BE2C (cell line): ENCODE measurements around the gene ENOX1.
"Not testable (repeated sequence)": the region's sequence is repeated elsewhere in the genome, so short reads cannot be mapped to it uniquely, and the experiment has no call there.

Source experiments
- DNase-seq: peaks from one replicate; pipeline ENCODE4 v3.0.0-alpha.2; 2020
- H3K27me3 ChIP-seq: fragments of 250-450 bp; sonication (Bioruptor Pico); 2 replicates; pipeline ENCODE4 v1.5.1; 2020; ENCODE audit warnings: mild to moderate bottlenecking
- H3K36me3 ChIP-seq: fragments of 250-450 bp; sonication (Bioruptor Pico); 2 replicates; pipeline ENCODE4 v1.5.1; 2020; ENCODE audit warnings: mild to moderate bottlenecking
- H3K4me1 ChIP-seq: fragments of 250-450 bp; sonication (Bioruptor Pico); 2 replicates; pipeline ENCODE4 v1.5.1; 2020
- H3K4me3 ChIP-seq: 2 replicates; pipeline ENCODE4 v1.5.1; 2011; ENCODE audit warnings: low read depth, low read length
- H3K9me3 ChIP-seq: fragments of 250-450 bp; sonication (Bioruptor Pico); 2 replicates; pipeline ENCODE4 v1.5.1; 2020
- TF ChIP-seq, protein P1 (sequence below): IDR thresholded peaks from 2 replicates; pipeline ENCODE4 v1.5.1; 2012; ENCODE audit warnings: mild to moderate bottlenecking, low read depth, low read length

The ENOX1 gene

DNA sequence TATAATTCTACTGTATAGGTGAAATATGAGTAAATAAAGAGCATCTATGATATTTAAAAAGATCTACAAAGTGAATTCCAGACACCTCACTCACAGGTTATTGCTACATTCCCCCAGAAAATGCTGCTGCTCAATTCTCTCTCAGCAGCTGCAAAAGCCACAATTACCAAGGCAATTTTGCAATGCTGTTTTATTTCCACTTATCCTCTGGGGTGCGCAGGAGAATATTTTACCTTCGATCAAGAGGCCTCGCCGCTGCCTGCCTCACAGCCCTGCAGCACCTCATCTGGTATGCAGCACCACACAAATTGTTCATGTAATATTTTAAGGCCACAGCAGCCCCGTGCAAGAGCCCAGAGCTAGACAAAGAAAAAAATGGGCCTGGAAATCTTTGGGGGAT is 430.2 kb downstream of the ENOX1 start:
- DNase-seq: no peak
- Histone ChIP-seq H3K27me3 (no peaks in the 10 kb centered on the region), H3K4me3 (no peak overlapping the region), H3K4me1 (peaks cover 23% of the 10 kb centered on the region), H3K9me3 (no peaks in the 10 kb centered on the region), H3K36me3 (no peaks in the 10 kb centered on the region)
- TF ChIP-seq, protein P1, sequence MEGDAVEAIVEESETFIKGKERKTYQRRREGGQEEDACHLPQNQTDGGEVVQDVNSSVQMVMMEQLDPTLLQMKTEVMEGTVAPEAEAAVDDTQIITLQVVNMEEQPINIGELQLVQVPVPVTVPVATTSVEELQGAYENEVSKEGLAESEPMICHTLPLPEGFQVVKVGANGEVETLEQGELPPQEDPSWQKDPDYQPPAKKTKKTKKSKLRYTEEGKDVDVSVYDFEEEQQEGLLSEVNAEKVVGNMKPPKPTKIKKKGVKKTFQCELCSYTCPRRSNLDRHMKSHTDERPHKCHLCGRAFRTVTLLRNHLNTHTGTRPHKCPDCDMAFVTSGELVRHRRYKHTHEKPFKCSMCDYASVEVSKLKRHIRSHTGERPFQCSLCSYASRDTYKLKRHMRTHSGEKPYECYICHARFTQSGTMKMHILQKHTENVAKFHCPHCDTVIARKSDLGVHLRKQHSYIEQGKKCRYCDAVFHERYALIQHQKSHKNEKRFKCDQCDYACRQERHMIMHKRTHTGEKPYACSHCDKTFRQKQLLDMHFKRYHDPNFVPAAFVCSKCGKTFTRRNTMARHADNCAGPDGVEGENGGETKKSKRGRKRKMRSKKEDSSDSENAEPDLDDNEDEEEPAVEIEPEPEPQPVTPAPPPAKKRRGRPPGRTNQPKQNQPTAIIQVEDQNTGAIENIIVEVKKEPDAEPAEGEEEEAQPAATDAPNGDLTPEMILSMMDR: no peak

GRCh38 chr13:43355774-43356173 is 431.0 kb downstream of the ENOX1 start:
- no peaks in the 10 kb centered on the region for H3K9me3 ChIP-seq
- TF ChIP-seq, protein P1: no peak
- no peak for DNase-seq
- H3K4me3 ChIP-seq: no peak overlapping the region
- no peaks in the 10 kb centered on the region for H3K36me3 ChIP-seq
- peaks cover 17% of the 10 kb centered on the region for H3K4me1 ChIP-seq
- no peaks in the 10 kb centered on the region for H3K27me3 ChIP-seq

DNA sequence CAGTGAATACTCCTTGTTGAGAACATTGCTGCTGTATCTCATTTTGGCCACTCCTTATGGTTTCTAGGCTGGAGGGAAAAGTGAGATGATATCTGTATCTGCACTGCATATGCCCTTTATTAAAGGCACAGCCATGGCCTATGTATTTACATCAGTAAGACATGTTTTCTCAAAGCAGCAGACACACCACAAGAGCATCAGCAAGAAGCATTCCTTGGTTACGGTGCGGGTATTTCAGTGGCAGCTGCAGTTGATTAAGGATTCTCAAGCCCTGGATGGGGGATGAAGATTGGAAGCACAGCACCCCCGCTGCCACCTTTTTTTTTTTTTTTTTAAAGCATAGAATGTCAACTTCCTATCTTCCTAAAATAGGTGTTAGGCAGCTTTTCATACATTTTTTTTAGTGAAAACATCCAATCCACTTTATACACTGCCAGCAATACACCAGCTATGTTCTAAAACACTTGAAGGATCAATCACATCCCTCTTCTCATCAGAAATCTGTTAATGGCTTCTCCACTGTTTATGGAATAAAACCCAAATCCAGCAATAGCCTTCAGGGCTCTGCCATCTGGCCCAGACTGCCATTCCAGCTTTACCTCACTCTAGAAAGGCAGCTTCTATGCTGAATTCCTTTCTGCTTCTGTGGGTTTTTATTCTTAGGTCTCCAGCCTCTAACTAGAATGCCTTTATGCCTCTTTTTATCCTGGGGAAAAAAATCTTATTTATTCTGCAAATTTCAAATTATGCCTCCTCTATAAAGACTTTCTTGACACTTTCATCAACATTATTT is 432.4 kb downstream of the ENOX1 start:
- TF ChIP-seq, protein P1: no peak
- Histone ChIP-seq H3K9me3 (no peaks in the 10 kb centered on the region), H3K27me3 (no peaks in the 10 kb centered on the region), H3K36me3 (no peaks in the 10 kb centered on the region), H3K4me1 (peaks cover 12% of the 10 kb centered on the region), H3K4me3 (no peak overlapping the region)
- no peak for DNase-seq

DNA sequence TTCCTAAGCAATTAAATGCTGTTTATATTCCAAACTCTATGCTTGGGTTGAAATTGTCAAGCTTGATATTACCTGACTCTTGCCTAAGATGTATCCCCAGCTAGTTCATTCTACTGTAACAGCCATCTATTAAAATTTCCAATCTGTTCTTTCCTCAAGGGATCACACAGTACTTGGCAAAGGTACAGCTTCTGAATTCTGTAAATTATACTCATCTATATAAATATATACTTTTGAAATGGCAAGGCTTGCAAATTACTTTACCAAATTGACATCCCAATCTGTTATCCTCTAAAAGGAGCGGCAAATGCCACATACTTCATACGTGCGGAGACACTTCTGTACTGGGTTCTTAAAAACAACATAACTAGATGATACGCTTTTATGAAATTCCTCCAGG is 433.1 kb downstream of the ENOX1 start:
- Histone ChIP-seq H3K36me3 (no peaks in the 10 kb centered on the region), H3K9me3 (no peaks in the 10 kb centered on the region), H3K4me3 (no peak overlapping the region), H3K4me1 (peaks cover 16% of the 10 kb centered on the region), H3K27me3 (no peaks in the 10 kb centered on the region)
- no peak for DNase-seq
- TF ChIP-seq, protein P1: no peak

DNA sequence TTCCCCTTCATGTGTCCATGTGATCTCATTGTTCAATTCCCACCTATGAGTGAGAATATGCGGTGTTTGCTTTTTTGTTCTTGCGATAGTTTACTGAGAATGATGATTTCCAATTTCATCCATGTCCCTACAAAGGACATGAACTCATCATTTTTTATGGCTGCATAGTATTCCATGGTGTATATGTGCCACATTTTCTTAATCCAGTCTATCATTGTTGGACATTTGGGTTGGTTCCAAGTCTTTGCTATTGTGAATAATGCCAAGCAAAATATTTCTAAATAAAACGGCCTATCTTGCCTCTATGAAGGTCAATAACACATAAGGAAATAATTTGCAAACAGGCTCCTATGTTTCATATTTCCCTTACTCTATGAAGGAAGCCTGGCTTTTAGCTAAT is 435.2 kb downstream of the ENOX1 start:
- H3K4me3 ChIP-seq, H3K27me3 ChIP-seq, H3K36me3 ChIP-seq, DNase-seq, H3K9me3 ChIP-seq: not testable (repeated sequence)
- H3K4me1 ChIP-seq: peaks cover 31% of the 10 kb centered on the region

DNA sequence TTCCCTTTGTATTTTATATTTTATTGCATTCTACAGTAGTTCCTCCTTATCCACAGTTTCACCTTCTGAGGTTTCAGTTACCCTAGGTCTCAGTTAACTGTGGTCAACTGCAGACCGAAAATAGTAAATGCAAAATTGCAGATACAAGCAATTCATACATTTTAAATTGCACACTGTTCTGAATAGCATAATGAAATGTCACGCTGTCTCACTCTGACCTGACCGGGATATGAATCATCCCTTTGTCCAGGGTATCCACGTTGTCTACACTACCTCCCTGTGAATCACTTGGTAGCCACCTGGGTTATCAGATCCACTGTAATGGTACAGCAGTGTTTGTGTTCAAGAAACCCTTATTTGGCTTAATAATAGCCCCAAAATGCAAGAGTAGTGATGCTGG is 438.4 kb downstream of the ENOX1 start:
- H3K36me3 ChIP-seq: no peaks in the 10 kb centered on the region
- no peaks in the 10 kb centered on the region for H3K9me3 ChIP-seq
- peaks cover 36% of the 10 kb centered on the region for H3K4me1 ChIP-seq
- DNase-seq: no peak
- TF ChIP-seq, protein P1: no peak
- H3K4me3 ChIP-seq: no peak overlapping the region
- no peaks in the 10 kb centered on the region for H3K27me3 ChIP-seq
